Measurements from ENCODE around the gene SETDB2. TPM values are rescaled to one million over a fixed set of nuclear protein-coding genes. Genes with fewer than 3 reads are reported as not detected.

SETDB2 gene
- total and polyA plus RNA-seq, 2 of the 4 experiments (the other 2 are of a cell fraction): 4.3 to 5.7 TPM

GRCh38 chr13:49517461-49517860 is 73.4 kb downstream of the SETDB2 start:
- H3K9me3 ChIP-seq (ENCODE audit: control insufficient read depth, insufficient read depth, low read length): no peaks in the 10 kb centered on the region
- in situ Hi-C loops (cut with MboI; ENCODE audit: low sequenced_read_pairs) (no loop called here), intact Hi-C loops (cut with micrococcal nuclease) (no loop called here), dilution Hi-C loops (cut with HindIII; ENCODE audit: low sequenced_read_pairs, unreplicated experiment) (no loop called here)
- H4K5ac ChIP-seq (ENCODE audit: low read depth, low read length): no peak overlapping the region
- no peak overlapping the region for H2BK120ac ChIP-seq (ENCODE audit: low read depth, low read length)
- H2AFZ ChIP-seq (replicated peaks; ENCODE audit: low read length, poor library complexity): no peak overlapping the region
- no peak overlapping the region for H2BK5ac ChIP-seq (ENCODE audit: low read depth, low read length, poor library complexity, severe bottlenecking)
- H4K91ac ChIP-seq (ENCODE audit: insufficient read depth, low read depth, low read length): no peak overlapping the region
- no peak overlapping the region for H2BK15ac ChIP-seq (ENCODE audit: low read depth, low read length)
- H3K27ac ChIP-seq (ENCODE audit: insufficient read depth, low read length): no peak overlapping the region
- no peak overlapping the region for H3K4ac ChIP-seq (ENCODE audit: low read depth, low read length)
- H3K4me2 ChIP-seq (ENCODE audit: low read depth, low read length): no peak overlapping the region
- no peak overlapping the region for H3K9ac ChIP-seq (ENCODE audit: low read depth, low read length)
- no peak overlapping the region for H3K23ac ChIP-seq (ENCODE audit: low read depth, low read length)
- POLR2A ChIA-PET (ENCODE audit: unreplicated experiment): no interaction called here
- no peak overlapping the region for H3K4me3 ChIP-seq (ENCODE audit: insufficient read depth, low read depth, low read length)
- peaks cover 21% of the 10 kb centered on the region for H3K36me3 ChIP-seq (ENCODE audit: control insufficient read depth, insufficient read depth, low read length)
- peak; percentile 63 for ATAC-seq (ENCODE audit: low read depth)
- no peak overlapping the region for H2BK20ac ChIP-seq (ENCODE audit: low read depth, low read length)
- WGBS, 2 experiments (ENCODE audit: extremely low coverage in 2 of 2, insufficient read length in 1 of 2): no CpG with 5 or more reads among the region's 6 CpGs
- no peaks in the 10 kb centered on the region; the same call in 1 of the 2 replicates for H3K9me1 ChIP-seq (ENCODE audit: insufficient read depth, low read length)
- no peak overlapping the region for H2AK5ac ChIP-seq (ENCODE audit: low read depth, low read length)
- CTCF ChIA-PET: no interaction called here
- no peaks in the 10 kb centered on the region for H3K4me1 ChIP-seq (ENCODE audit: control insufficient read depth, insufficient read depth, low read length)
- H3K27me3 ChIP-seq (ENCODE audit: control insufficient read depth, insufficient read depth, low read length): no peaks in the 10 kb centered on the region
- no peaks in the 10 kb centered on the region for H4K20me1 ChIP-seq (ENCODE audit: insufficient read depth, low read length)
- no peak overlapping the region for H4K8ac ChIP-seq (ENCODE audit: low read depth in 2 of 2, low read length in 2 of 2)
- no peak overlapping the region for H3K14ac ChIP-seq (replicated peaks; ENCODE audit: low read depth, low read length)
- no peak for DNase-seq
- no peak overlapping the region for H3K56ac ChIP-seq (ENCODE audit: extremely low read depth, insufficient read depth, low read length)
- H2AK9ac ChIP-seq (replicated peaks; ENCODE audit: low read depth, low read length, poor library complexity): no peak overlapping the region
- TF ChIP-seq SMC3 (IDR thresholded peaks at IDR 0.05; ENCODE audit: low read depth, low read length) (peak; percentile 34), RAD21 (IDR thresholded peaks at IDR 0.05; ENCODE audit: low read length) (peak; percentile 47), NFE2L2 (IDR thresholded peaks at IDR 0.05; ENCODE audit: low read depth, low read length) (no peak), RCOR1 (IDR thresholded peaks at IDR 0.05; ENCODE audit: insufficient replicate concordance, low read length) (no peak), ELK1 (IDR thresholded peaks at IDR 0.05; ENCODE audit: borderline replicate concordance, low read depth, low read length) (no peak), CTCF (conservative IDR thresholded peaks at IDR 0.05; ENCODE audit: low read depth, low read length) (peak; percentile 38), POLR2A (IDR thresholded peaks at IDR 0.05; ENCODE audit: low read depth, low read length) (no peak)
- peaks cover 2 to 6% of the 10 kb centered on the region in 2 experiments; a peak in 2 of 4 replicates for H3K79me1 ChIP-seq (ENCODE audit: low read depth in 1 of 2, low read length in 2 of 2)
- no TSS peak for BruUV-seq (replicated peaks)
- no peak overlapping the region for H3K18ac ChIP-seq (ENCODE audit: low read depth, low read length)

Data from IMR-90 (cell line).